ENCODE measurements around the gene KRTAP5-3. TPM values are rescaled to one million over a fixed set of nuclear protein-coding genes. Genes with fewer than 3 reads are reported as not detected.
"Not testable (repeated sequence)": the region's sequence is repeated elsewhere in the genome, so short reads cannot be mapped to it uniquely, and the experiment has no call there.

KRTAP5-3 gene
- polyA plus RNA-seq, 1 donor, result not detected

- H3K4me1 ChIP-seq (ENCODE audit: control insufficient read depth, insufficient read depth, low read length), result no peaks in the 10 kb centered on the region
- no peaks in the 10 kb centered on the region for H3K36me3 ChIP-seq (ENCODE audit: control insufficient read depth, insufficient read depth, low read length)
- no CpG with 5 or more reads among the region's 9 CpGs for WGBS (ENCODE audit: insufficient coverage, low lambda C conversion rate)
- no peak overlapping the region for H3K27ac ChIP-seq (ENCODE audit: low read length)
- no peak overlapping the region for H3K4me3 ChIP-seq (ENCODE audit: low read length)
- no peaks in the 10 kb centered on the region for H3K27me3 ChIP-seq (ENCODE audit: control insufficient read depth, insufficient read depth, low read length)
- no peak for DNase-seq
- peaks cover 8% of the 10 kb centered on the region for H3K9me3 ChIP-seq (ENCODE audit: control insufficient read depth, low read depth, low read length)
These were observed 26.3 kb downstream of the KRTAP5-3 start for GRCh38 chr11:1581976-1582375.

- DNase-seq, result no peak
- H3K27ac ChIP-seq (ENCODE audit: low read length), result no peak overlapping the region
- H3K4me3 ChIP-seq (ENCODE audit: low read length), result no peak overlapping the region
- no peaks in the 10 kb centered on the region for H3K36me3 ChIP-seq (ENCODE audit: control insufficient read depth, insufficient read depth, low read length)
- peaks cover 8% of the 10 kb centered on the region for H3K9me3 ChIP-seq (ENCODE audit: control insufficient read depth, low read depth, low read length)
- peaks cover 14% of the 10 kb centered on the region for H3K4me1 ChIP-seq (ENCODE audit: control insufficient read depth, insufficient read depth, low read length)
- H3K27me3 ChIP-seq (ENCODE audit: control insufficient read depth, insufficient read depth, low read length), result peaks cover 16% of the 10 kb centered on the region
- no CpG with 5 or more reads among the region's 6 CpGs for WGBS (ENCODE audit: insufficient coverage, low lambda C conversion rate)
These were observed 31.4 kb downstream of the KRTAP5-3 start for GRCh38 chr11:1576825-1577224.

- peak in 1 of 2 donors; percentile 35 for DNase-seq
- Histone ChIP-seq H3K27me3 (ENCODE audit: control insufficient read depth, insufficient read depth, low read length) (peaks cover 16% of the 10 kb centered on the region), H3K4me1 (ENCODE audit: control insufficient read depth, insufficient read depth, low read length) (peaks cover 17% of the 10 kb centered on the region)
- no CpG with 5 or more reads among the region's 16 CpGs for WGBS (ENCODE audit: insufficient coverage, low lambda C conversion rate)
- not testable (repeated sequence) for H3K36me3 ChIP-seq (ENCODE audit: control insufficient read depth, insufficient read depth, low read length); H3K9me3 ChIP-seq (ENCODE audit: control insufficient read depth, low read depth, low read length); H3K27ac ChIP-seq (ENCODE audit: low read length); H3K4me3 ChIP-seq (ENCODE audit: low read length)
These were observed 32.5 kb downstream of the KRTAP5-3 start for GRCh38 chr11:1575756-1576155.

GRCh38 chr11:1574933-1575242, 33.4 kb downstream of the KRTAP5-3 start:
- H3K9me3 ChIP-seq (ENCODE audit: control insufficient read depth, low read depth, low read length), result peaks cover 8% of the 10 kb centered on the region
- 22% methylated on average over 5 of the region's 7 CpGs for WGBS (ENCODE audit: insufficient coverage, low lambda C conversion rate)
- H3K4me1 ChIP-seq (ENCODE audit: control insufficient read depth, insufficient read depth, low read length), result peaks cover 25% of the 10 kb centered on the region
- H3K36me3 ChIP-seq (ENCODE audit: control insufficient read depth, insufficient read depth, low read length), result no peaks in the 10 kb centered on the region
- DNase-seq, result no peak
- H3K4me3 ChIP-seq (ENCODE audit: low read length), result no peak overlapping the region
- no peak overlapping the region for H3K27ac ChIP-seq (ENCODE audit: low read length)
- H3K27me3 ChIP-seq (ENCODE audit: control insufficient read depth, insufficient read depth, low read length), result peaks cover 16% of the 10 kb centered on the region

- H3K9me3 ChIP-seq (ENCODE audit: control insufficient read depth, low read depth, low read length), result peaks cover 8% of the 10 kb centered on the region
- peaks cover 16% of the 10 kb centered on the region for H3K27me3 ChIP-seq (ENCODE audit: control insufficient read depth, insufficient read depth, low read length)
- WGBS (ENCODE audit: insufficient coverage, low lambda C conversion rate), result no CpG with 5 or more reads among the region's 64 CpGs
- H3K36me3 ChIP-seq (ENCODE audit: control insufficient read depth, insufficient read depth, low read length), result no peaks in the 10 kb centered on the region
- H3K4me3 ChIP-seq (ENCODE audit: low read length), result peak overlapping the region; percentile 49
- peak overlapping the region; percentile 86 for H3K27ac ChIP-seq (ENCODE audit: low read length)
- peak; percentile 69 to 86 for DNase-seq
- H3K4me1 ChIP-seq (ENCODE audit: control insufficient read depth, insufficient read depth, low read length), result peaks cover 30% of the 10 kb centered on the region
These were observed 33.9 kb downstream of the KRTAP5-3 start for GRCh38 chr11:1574238-1574932.

GRCh38 chr11:1573903-1574237, 34.4 kb downstream of the KRTAP5-3 start:
- H3K9me3 ChIP-seq (ENCODE audit: control insufficient read depth, low read depth, low read length), result peaks cover 8% of the 10 kb centered on the region
- H3K4me3 ChIP-seq (ENCODE audit: low read length), result peak overlapping the region; percentile 49
- no peaks in the 10 kb centered on the region for H3K36me3 ChIP-seq (ENCODE audit: control insufficient read depth, insufficient read depth, low read length)
- H3K27ac ChIP-seq (ENCODE audit: low read length), result peak overlapping the region; percentile 86
- no CpG with 5 or more reads among the region's 7 CpGs for WGBS (ENCODE audit: insufficient coverage, low lambda C conversion rate)
- H3K27me3 ChIP-seq (ENCODE audit: control insufficient read depth, insufficient read depth, low read length), result peaks cover 16% of the 10 kb centered on the region
- H3K4me1 ChIP-seq (ENCODE audit: control insufficient read depth, insufficient read depth, low read length), result peaks cover 35% of the 10 kb centered on the region
- DNase-seq, result no peak

GRCh38 chr11:1573077-1573902, 35.0 kb downstream of the KRTAP5-3 start:
- peak in 1 of 2 donors; percentile 79 for DNase-seq
- H3K4me1 ChIP-seq (ENCODE audit: control insufficient read depth, insufficient read depth, low read length), result peaks cover 41% of the 10 kb centered on the region
- H3K27ac ChIP-seq (ENCODE audit: low read length), result peak overlapping the region; percentile 86
- peaks cover 16% of the 10 kb centered on the region for H3K27me3 ChIP-seq (ENCODE audit: control insufficient read depth, insufficient read depth, low read length)
- H3K4me3 ChIP-seq (ENCODE audit: low read length), result peak overlapping the region; percentile 49
- no CpG with 5 or more reads among the region's 37 CpGs for WGBS (ENCODE audit: insufficient coverage, low lambda C conversion rate)
- H3K36me3 ChIP-seq (ENCODE audit: control insufficient read depth, insufficient read depth, low read length), result no peaks in the 10 kb centered on the region
- peaks cover 3% of the 10 kb centered on the region for H3K9me3 ChIP-seq (ENCODE audit: control insufficient read depth, low read depth, low read length)

GRCh38 chr11:1572197-1573076, 35.8 kb downstream of the KRTAP5-3 start, which contains the start of gene DUSP8:
Gene DUSP8, minus strand, starts transcription at chr11:1572271. Its CDS starts 6,445 bp downstream, at chr11:1565826.
- WGBS (ENCODE audit: insufficient coverage, low lambda C conversion rate), result no CpG with 5 or more reads among the region's 124 CpGs
- H3K4me1 ChIP-seq (ENCODE audit: control insufficient read depth, insufficient read depth, low read length), result peaks cover 50% of the 10 kb centered on the region

GRCh38 chr11:1571760-1572196, 36.5 kb downstream of the KRTAP5-3 start:
- Histone ChIP-seq H3K27me3 (ENCODE audit: control insufficient read depth, insufficient read depth, low read length) (peaks cover 16% of the 10 kb centered on the region), H3K4me1 (ENCODE audit: control insufficient read depth, insufficient read depth, low read length) (peaks cover 56% of the 10 kb centered on the region), H3K9me3 (ENCODE audit: control insufficient read depth, low read depth, low read length) (no peaks in the 10 kb centered on the region), H3K27ac (ENCODE audit: low read length) (no peak overlapping the region), H3K36me3 (ENCODE audit: control insufficient read depth, insufficient read depth, low read length) (no peaks in the 10 kb centered on the region), H3K4me3 (ENCODE audit: low read length) (peak overlapping the region; percentile 73)
- WGBS (ENCODE audit: insufficient coverage, low lambda C conversion rate), result no CpG with 5 or more reads among the region's 91 CpGs
- DNase-seq, result no peak

More at GRCh38 chr11:1572197-1573076, 35.8 kb downstream of the KRTAP5-3 start, which contains the start of gene DUSP8:
- Histone ChIP-seq H3K9me3 (ENCODE audit: control insufficient read depth, low read depth, low read length) (no peaks in the 10 kb centered on the region), H3K4me3 (ENCODE audit: low read length) (peak within 1 kb of the TSS; percentile 73), H3K36me3 (ENCODE audit: control insufficient read depth, insufficient read depth, low read length) (no peaks in the 10 kb centered on the region), H3K27me3 (ENCODE audit: control insufficient read depth, insufficient read depth, low read length) (peaks cover 16% of the 10 kb centered on the region), H3K27ac (ENCODE audit: low read length) (peak within 1 kb of the TSS; percentile 86)
- DNase-seq, result peak; percentile 95

All from large intestine (tissue), 3 donors.